Stomach (tissue), 4 donors: Measurements from ENCODE around the gene OSM.

Source experiments
- EP300 ChIP-seq: sonication (generic); formaldehyde crosslinking; IDR thresholded peaks from one replicate; pipeline ENCODE4 v1.6.1; 2017; ENCODE audit warnings: antibody characterized with exemption
- POLR2A ChIP-seq, 4 donors: fragments of 450-650 bp; IDR thresholded peaks; one replicate each; pipeline ENCODE4 v1.6.1; 2016; ENCODE audit warnings: antibody characterized with exemption in 4 of 4, control low read depth in 2 of 4, mild to moderate bottlenecking in 1 of 4, moderate library complexity in 1 of 4

DNA sequence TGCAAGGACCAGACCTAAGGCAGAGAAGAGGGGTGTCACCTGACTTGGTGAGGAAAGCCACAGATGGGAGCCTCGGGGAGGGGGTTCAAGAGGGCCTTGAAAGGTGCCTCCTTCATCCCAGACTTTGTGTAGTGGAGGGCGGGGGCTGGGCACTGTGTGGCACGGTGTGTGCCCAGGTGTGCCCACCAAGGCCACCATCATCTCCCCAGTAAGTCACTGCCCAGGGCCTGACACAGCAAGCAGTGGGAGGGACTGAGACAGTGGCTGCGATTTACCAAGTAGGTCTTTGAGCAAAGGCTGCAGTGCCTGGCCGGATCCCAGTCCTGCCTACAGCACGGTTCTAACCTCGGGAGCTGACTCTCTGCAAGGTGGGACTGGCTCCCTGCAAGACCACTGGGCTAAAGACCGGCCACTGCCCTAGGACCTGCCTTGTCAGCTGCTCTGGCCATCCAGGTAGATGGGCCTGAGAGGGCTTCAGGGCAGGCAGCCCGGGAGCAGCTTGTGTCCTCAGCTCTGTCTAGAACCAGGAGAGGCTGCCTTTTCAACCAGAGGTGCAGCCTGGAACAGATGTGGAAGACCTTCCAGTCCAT, 1.4 kb downstream of the OSM start:
- TF ChIP-seq POLR2A (IDR thresholded peaks at IDR 0.05) = no peak
- TF ChIP-seq EP300 = no peak
